ENCODE data around the gene KPNA4.
"Not testable (repeated sequence)": the region's sequence is repeated elsewhere in the genome, so short reads cannot be mapped to it uniquely, and the experiment has no call there.

The KPNA4 gene

GRCh38 chr3:160490166-160490565, 75.2 kb downstream of the KPNA4 start:
- no peak for DNase-seq (ENCODE audit: low read depth)

DNA sequence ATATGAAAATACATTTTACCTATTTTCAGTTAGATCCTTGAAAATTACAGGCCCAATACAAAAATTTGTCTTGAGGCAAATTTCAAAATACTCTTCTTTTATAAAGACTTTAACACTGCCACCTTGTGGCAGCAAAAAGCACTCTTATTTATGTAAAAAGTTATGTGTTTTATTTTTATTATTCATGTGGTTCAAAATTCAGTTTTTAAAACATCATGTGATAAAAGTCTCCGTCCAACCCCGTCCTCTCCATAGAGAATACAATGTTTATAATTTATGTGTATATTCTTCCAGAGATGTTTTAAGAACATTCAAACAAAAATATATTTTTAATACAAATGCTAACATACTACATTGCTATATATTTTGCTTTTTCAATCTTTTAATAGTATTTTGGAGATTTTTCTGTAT, 78.9 kb downstream of the KPNA4 start:
- DNase-seq (ENCODE audit: low read depth) = no peak

DNA sequence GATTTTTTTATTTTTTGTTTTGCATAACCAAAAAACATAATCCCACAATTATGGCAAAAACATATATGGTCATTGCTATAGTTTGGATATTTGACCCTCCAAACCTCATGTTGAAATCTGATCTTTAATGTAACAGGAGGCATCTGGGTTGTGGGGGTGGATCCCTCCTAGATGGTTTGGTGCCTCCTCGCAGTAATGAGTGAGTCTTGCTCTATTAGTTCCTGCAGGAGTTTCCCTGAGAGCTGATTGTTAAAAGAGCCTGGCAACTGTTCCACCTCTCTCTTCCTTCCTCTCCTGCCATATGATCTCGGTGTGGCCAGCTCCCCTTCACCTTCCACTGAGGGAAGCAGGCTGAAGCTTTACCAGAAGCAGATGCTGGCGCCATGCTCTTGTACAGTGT, 82.6 kb downstream of the KPNA4 start:
- no peak for DNase-seq (ENCODE audit: low read depth)

- no peak for DNase-seq (ENCODE audit: low read depth)
Observed at GRCh38 chr3:160481856-160482255, 83.5 kb downstream of the KPNA4 start.

- DNase-seq (ENCODE audit: low read depth) = no peak
Observed at GRCh38 chr3:160480931-160481330, 84.4 kb downstream of the KPNA4 start.

DNA sequence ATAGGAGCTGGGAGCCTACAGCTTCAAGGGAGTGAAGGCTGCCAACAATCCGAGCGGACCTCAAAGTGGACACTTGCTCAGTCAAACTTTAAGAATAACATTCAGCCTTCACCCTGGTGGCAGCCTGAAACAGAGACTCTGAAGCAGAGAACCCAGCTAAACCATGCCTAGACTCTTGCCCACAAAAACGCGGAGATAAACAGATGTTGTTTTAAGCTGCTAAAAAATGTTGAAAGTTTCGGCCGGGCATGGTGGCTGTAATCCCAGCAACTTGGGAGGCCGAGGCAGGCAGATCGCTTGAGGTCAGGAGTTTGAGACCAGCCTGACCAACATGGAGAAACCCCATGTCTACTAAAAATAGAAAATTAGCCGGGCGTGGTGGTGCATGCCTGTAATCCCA, 86.0 kb downstream of the KPNA4 start:
- no peak for DNase-seq (ENCODE audit: low read depth)

DNA sequence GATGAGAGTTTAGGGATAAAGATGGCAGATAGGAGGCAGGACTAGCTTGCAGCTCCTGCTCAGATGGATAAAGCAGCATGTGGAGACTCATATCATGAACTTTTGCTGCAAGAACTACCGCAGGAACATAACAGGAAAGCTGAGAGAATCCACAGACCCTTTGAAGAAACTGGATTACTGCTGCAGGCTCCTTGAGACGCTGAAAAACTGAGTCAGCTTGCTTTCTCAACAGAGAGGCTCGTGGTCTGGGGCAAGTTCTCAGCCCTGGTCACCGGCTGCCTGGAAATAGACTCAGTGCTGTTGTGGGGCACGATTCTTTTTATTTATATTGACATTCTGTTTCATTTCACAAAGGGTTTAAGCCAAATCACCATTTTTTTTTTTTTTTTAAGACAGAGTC, 87.0 kb downstream of the KPNA4 start:
- DNase-seq (ENCODE audit: low read depth) = no peak

DNA sequence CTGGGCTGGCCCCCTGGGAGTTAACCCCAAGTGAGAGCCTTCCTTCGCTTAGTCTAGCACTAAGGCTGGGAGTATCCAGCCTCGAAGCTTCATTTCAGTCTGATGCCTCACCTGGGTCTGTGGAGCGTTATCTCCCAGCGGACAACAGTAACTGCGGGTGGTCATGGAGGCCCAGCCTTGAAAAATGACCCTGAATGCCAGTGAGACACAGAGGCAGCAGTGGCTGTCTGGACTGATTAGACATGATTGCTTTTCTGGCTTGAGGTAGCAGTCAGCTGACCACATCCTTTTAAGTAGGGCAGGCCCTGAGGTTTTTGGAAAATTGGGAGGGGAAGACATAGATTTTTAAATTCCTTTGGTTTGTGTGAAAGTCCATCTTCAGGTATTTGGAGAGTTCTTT, 87.6 kb downstream of the KPNA4 start:
- DNase-seq (ENCODE audit: low read depth) = no peak

DNA sequence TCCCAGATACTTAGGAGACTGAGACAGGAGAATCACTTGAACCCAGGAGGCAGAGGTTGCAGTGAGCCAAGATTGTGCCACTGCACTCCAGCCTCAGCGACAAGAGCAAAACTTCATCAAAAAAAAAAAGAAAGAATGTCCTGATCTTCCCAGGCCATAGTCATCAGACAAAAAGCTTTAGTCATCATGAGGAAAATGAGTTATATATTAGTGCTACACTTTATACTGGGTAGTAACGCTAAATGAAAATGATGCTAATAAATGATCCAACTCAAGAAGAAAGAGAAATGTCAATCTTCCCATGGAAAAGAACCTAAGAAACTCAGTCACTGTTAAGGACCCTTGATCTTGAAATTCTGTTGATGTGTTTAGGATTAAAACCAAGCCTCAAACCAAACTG, 89.5 kb downstream of the KPNA4 start:
- no peak for DNase-seq (ENCODE audit: low read depth)

GRCh38 chr3:160475153-160475552, 90.2 kb downstream of the KPNA4 start:
- DNase-seq (ENCODE audit: low read depth) = no peak

DNA sequence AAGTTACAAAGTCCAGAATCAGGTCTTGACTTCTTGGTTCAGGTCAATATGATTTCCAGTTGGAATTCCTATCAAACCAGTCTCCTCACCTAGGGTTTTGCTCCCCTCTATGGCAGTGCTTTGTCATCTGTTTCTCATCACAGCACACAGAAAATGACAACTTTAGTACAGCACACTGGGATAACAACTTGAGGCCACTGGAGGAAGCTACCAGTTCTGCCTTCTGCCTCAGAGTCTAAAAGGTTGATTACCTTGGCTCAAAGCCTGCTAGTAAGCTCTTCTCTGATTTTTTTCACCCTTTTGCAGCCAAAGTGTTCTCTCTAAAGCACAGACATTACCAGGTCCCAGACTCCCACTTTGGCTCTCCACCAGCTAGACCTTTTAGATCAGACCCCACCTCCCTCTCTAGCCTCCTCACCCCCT, 90.9 kb downstream of the KPNA4 start:
- DNase-seq (ENCODE audit: low read depth) = no peak

DNA sequence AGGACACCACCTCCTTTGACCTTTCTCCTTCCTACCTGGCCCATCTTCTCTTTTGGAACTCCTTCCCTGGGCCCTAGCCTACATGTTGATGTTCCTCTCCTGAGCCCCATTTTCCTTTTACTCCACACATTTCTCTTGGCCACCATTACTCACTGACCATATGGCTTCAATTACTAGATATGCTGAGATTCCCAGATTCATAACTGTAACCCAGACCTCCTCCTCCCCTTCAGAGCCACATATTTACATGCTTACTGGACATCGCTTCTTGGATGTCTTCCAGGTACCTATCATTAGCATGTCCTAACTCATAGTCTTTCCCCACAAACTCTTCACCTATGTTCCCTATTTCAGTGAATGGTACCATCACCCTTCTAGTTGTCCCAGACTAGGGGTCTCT, 91.4 kb downstream of the KPNA4 start:
- DNase-seq (ENCODE audit: low read depth) = peak; percentile 75

DNA sequence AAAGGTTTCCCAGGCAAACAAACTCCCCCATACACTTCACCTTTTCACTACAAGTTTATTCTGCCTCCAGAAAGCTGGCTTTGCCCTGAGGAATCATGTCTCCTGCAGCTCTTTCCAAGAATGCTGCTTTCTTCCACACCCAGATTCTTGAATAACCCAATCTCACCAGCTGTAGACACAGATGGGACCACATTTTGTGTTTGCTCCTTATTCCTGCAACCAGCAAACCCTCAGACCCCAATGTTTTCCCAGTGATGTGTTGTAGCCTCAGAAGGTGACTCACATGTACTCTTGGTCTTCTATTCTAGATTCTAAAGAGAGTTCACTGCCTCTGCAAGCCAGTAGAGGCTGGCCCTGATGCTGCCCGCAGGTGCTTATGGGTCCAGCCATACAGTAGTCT, 92.2 kb downstream of the KPNA4 start:
- DNase-seq (ENCODE audit: low read depth) = no peak

DNA sequence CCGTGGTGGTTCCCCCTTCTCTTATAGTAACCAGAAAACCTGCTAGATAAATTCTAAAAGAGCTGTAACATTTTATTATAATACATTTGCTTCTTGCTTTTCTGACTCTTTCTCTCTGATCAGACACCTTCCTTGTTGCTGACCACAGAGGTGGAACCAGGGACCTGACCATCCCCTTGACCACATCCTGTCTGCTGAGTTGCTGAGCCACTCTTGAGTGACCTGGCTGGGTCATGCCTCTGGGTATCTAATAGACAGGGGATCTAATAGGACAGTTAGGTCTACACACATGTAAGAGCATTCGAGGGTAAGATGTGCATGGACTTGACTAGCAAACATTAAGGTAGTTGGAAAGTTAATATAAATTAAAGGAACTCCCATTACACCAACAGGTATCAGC, 93.0 kb downstream of the KPNA4 start:
- DNase-seq (ENCODE audit: low read depth) = no peak

DNA sequence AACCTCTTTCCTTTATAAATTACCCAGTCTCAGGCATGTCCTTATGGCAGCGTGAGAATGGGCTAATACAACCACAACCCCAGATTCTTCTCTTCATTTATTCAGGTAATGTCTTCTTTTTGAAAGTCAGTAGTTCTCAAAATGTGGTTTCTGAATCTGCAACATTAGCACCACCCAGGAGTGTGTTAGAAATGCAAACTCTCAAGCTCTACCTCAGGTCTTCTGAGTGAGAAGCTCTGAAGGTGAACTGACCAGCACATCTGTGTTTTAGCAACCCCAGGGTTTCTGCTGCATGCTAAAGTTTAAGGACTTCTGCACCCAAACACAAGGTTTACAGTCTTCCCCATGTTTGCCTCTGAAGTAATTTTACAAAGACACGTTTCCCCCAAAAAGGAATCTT, 93.5 kb downstream of the KPNA4 start:
- DNase-seq (ENCODE audit: low read depth) = no peak

DNA sequence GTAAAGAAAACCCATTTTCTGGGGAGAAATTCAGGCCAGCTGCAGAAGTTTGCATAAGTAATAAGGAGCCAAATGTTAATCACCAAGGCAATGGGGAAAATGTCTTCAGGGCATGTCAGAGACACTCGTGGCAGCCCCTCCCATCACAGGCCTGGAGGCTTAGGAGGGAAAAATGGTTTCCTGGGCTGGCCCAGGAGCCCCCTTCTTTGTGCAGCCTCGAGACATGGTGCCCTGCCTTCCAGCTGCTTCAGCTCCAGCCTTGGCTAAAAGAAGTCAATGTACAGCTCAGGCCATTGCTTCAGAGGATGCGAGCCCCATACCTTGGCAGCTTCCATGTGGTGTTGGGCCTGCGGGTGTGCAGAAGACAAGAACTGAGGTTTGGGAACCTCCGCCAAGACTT, 95.2 kb downstream of the KPNA4 start:
- no peak for DNase-seq (ENCODE audit: low read depth)

- DNase-seq (ENCODE audit: low read depth) = no peak
Observed at GRCh38 chr3:160464971-160465370, 100.4 kb downstream of the KPNA4 start.

GRCh38 chr3:160464321-160464720, 101.0 kb downstream of the KPNA4 start:
- no peak for DNase-seq (ENCODE audit: low read depth)

GRCh38 chr3:160460033-160460432, 105.3 kb downstream of the KPNA4 start:
- DNase-seq (ENCODE audit: low read depth) = no peak

DNA sequence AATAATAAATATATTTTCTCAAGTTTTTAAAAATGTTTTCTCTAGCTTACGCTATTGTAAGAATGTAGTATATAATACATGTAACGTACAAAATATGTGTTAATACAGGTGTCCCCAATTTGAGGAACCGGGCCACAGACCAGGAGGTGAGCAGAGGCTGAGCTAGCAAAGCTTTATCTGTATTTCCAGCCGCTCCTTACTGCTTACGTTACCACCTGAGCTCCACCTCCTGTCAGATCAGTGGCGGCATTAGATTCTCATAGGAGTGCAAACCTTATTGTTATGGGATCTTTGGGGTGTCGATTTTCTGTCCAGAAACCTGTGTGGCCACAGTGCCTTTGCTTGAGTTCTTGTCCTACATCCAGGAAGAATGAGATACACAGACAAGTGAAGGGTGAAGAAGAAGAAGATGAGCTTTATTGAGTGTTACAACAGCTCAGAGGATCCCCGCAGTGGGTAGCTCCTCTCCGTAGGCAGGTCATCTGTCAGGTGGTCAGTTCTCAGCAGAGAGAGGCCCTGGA, 105.9 kb downstream of the KPNA4 start:
- no peak for DNase-seq (ENCODE audit: low read depth)

DNA sequence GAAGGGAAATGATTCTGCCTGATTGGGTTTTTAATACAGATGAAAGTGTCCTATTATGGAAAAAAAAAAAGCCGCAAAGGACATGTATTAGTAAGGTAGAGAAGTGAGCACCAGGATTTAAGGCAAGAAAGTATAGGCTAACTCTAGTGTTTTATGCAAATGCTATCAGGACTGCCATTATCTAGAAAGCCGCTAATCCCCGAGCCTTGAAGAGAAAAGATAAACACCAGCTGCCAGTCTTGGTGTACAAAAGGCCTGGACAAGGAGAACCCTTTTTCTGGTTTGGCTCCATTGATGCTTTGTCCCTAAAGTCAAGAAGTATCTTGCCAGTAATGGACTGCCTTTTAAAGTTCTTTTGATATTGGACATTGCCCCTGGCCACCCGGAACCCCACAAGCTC, 107.2 kb downstream of the KPNA4 start:
- DNase-seq (ENCODE audit: low read depth) = no peak

GRCh38 chr3:160455846-160456245, 109.5 kb downstream of the KPNA4 start:
- no peak for DNase-seq (ENCODE audit: low read depth)

- DNase-seq (ENCODE audit: low read depth) = no peak
Observed at GRCh38 chr3:160454995-160455394, 110.4 kb downstream of the KPNA4 start.

DNA sequence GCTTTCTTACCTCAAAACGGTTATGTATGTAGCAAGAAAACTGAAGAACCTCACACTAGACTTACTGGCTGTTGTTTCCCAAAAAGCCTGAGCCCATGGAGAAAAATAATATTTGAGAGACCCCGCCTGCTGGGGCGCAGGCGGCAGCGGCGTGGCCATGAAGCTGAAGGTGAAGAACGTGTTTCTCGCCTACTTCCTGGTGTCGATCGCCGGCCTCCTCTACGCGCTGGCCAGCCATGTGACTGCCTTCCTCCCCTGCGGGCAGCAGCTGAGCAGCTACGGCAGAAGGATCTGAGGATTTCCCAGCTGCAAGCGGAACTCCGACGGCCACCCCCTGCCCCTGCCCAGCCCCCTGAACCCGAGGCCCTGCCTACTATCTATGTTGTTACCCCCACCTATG, 113.1 kb downstream of the KPNA4 start:
- DNase-seq (ENCODE audit: low read depth) = not testable (repeated sequence)

- DNase-seq (ENCODE audit: low read depth) = no peak
Observed at GRCh38 chr3:160451602-160452001, 113.8 kb downstream of the KPNA4 start.
